ENCODE measurements around the gene ETFDH. TPM values are rescaled to one million over a fixed set of nuclear protein-coding genes. Genes with fewer than 3 reads are reported as not detected.

ETFDH gene
- total and polyA plus RNA-seq, 9 of the 15 experiments (the other 6 are each of a cell fraction or from before 2014, with no cell fraction given) = 14.6 to 33.6 (median 25.9) TPM

DNA sequence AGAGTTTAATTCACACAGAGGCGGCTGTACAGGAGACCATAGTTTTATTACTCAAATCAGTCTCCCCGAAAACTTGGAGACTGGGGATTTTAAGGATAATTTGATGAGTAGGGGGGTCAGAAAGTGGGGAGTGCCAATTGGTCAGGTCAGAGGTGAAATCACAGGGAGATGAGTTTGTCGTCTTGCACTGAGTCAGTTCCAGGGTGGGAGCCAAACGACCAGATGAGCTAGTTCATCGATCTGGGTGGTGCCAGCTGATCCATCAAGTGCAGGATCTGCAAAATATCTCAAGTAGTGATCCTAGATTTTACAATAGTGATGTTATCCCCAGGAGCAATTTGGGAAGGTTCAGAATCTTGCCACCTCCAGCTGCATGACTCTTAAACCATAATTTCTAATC lies 4.0 kb downstream of the ETFDH start (continued):
- TF ChIP-seq, protein P1, sequence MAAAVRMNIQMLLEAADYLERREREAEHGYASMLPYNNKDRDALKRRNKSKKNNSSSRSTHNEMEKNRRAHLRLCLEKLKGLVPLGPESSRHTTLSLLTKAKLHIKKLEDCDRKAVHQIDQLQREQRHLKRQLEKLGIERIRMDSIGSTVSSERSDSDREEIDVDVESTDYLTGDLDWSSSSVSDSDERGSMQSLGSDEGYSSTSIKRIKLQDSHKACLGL (CRISPR knock-in tag; IDR thresholded peaks at IDR 0.05; ENCODE audit: borderline replicate concordance, poor library complexity, severe bottlenecking) = no peak
- no peak for TF ChIP-seq PHTF2 (CRISPR knock-in tag; IDR thresholded peaks at IDR 0.05)

DNA sequence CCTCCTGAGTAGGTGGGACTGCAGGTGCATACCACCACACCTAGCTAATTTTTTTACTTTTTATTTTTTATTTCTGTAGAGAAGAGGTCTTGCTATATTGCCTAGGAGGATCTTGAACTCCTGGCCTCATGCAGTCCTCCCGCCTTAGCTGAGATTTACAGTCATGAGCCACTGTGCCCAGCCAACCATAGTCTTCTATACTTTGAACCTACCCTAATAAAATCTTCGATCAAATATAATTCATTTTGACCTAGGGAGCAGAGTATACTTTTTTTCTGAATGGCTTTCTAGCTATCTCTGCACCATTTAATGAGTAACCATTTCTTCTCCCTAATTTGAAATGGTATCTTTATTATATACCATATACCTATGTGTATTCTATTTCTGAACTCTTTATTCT lies 6.7 kb downstream of the ETFDH start:
- DNase-seq (ENCODE audit: extremely low read depth in 1 of 4, low spot score in 3 of 4) (no peak), ATAC-seq (no peak), FAIRE-seq (no peak)
- Histone ChIP-seq H3K9me1 (ENCODE audit: control insufficient read depth, insufficient read depth, low read length) (no peaks in the 10 kb centered on the region), H2AFZ (ENCODE audit: low read depth, low read length) (no peak overlapping the region), H3K27ac (ENCODE audit: extremely low read depth, low read depth, low read length) (no peak overlapping the region), H3K9ac (ENCODE audit: insufficient read depth in 1 of 2, low read depth in 2 of 2, low read length in 2 of 2) (no peak overlapping the region), H3K79me2 (ENCODE audit: control insufficient read depth, insufficient read depth, low read length) (peaks cover 5% of the 10 kb centered on the region), H3K4me3 (no peak overlapping the region), H3K4me2 (ENCODE audit: insufficient read depth, low read length) (no peak overlapping the region), H4K20me1 (replicated peaks; ENCODE audit: control insufficient read depth, insufficient read depth, low read length) (no peaks in the 10 kb centered on the region), H3K4me1 (replicated peaks in 1 of 2; ENCODE audit: control insufficient read depth in 2 of 2, insufficient read depth in 2 of 2, low read length in 2 of 2) (peaks cover 0 to 2% of the 10 kb centered on the region in 2 experiments; a peak in 1 of 5 replicates), H3K9me3 (replicated peaks; ENCODE audit: control insufficient read depth, insufficient read depth, low read depth, low read length) (no peaks in the 10 kb centered on the region), H3K27me3 (ENCODE audit: control insufficient read depth in 2 of 2, insufficient read depth in 2 of 2, low read length in 2 of 2) (no peaks in the 10 kb centered on the region), H3K36me3 (ENCODE audit: control insufficient read depth, insufficient read depth, low read length) (no peaks in the 10 kb centered on the region)
- CTCF ChIA-PET (ENCODE audit: low intra/inter-chr PET ratio) = no interaction called here
- BruUV-seq (replicated peaks) = no TSS peak
- 90% methylated on average over 2 of the region's 2 CpGs for WGBS (ENCODE audit: insufficient coverage, low coverage, missing lambda C conversion rate)
- in situ Hi-C loops (cut with MboI) (no loop called here), intact Hi-C loops (cut with micrococcal nuclease) (no loop called here)
- TF ChIP-seq POLR2B (IDR thresholded peaks at IDR 0.05; ENCODE audit: low read depth, partially characterized antibody) (no peak), SMAD4 (CRISPR knock-in tag; conservative IDR thresholded peaks at IDR 0.05) (no peak), SMARCE1 (IDR thresholded peaks at IDR 0.05) (no peak), DPF2 (IDR thresholded peaks at IDR 0.05) (no peak), ZNF75A (CRISPR knock-in tag; IDR thresholded peaks at IDR 0.05) (no peak), ADNP (tag; IDR thresholded peaks at IDR 0.05) (no peak), TRIM24 (IDR thresholded peaks at IDR 0.05) (no peak), COPS2 (conservative IDR thresholded peaks at IDR 0.05) (no peak), RFX1 (IDR thresholded peaks at IDR 0.05) (no peak), CHD1 (IDR thresholded peaks at IDR 0.05; ENCODE audit: low read length) (no peak), ZNF224 (CRISPR knock-in tag; IDR thresholded peaks at IDR 0.05) (no peak), RNF2 (IDR thresholded peaks at IDR 0.05) (no peak)
- TF ChIP-seq, protein P2, sequence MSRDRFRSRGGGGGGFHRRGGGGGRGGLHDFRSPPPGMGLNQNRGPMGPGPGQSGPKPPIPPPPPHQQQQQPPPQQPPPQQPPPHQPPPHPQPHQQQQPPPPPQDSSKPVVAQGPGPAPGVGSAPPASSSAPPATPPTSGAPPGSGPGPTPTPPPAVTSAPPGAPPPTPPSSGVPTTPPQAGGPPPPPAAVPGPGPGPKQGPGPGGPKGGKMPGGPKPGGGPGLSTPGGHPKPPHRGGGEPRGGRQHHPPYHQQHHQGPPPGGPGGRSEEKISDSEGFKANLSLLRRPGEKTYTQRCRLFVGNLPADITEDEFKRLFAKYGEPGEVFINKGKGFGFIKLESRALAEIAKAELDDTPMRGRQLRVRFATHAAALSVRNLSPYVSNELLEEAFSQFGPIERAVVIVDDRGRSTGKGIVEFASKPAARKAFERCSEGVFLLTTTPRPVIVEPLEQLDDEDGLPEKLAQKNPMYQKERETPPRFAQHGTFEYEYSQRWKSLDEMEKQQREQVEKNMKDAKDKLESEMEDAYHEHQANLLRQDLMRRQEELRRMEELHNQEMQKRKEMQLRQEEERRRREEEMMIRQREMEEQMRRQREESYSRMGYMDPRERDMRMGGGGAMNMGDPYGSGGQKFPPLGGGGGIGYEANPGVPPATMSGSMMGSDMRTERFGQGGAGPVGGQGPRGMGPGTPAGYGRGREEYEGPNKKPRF (IDR thresholded peaks at IDR 0.05; ENCODE audit: low read depth, low read length) = no peak
- TF ChIP-seq, protein P3, sequence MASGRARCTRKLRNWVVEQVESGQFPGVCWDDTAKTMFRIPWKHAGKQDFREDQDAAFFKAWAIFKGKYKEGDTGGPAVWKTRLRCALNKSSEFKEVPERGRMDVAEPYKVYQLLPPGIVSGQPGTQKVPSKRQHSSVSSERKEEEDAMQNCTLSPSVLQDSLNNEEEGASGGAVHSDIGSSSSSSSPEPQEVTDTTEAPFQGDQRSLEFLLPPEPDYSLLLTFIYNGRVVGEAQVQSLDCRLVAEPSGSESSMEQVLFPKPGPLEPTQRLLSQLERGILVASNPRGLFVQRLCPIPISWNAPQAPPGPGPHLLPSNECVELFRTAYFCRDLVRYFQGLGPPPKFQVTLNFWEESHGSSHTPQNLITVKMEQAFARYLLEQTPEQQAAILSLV (tag; IDR thresholded peaks at IDR 0.05) = no peak
- TF ChIP-seq, protein P4, sequence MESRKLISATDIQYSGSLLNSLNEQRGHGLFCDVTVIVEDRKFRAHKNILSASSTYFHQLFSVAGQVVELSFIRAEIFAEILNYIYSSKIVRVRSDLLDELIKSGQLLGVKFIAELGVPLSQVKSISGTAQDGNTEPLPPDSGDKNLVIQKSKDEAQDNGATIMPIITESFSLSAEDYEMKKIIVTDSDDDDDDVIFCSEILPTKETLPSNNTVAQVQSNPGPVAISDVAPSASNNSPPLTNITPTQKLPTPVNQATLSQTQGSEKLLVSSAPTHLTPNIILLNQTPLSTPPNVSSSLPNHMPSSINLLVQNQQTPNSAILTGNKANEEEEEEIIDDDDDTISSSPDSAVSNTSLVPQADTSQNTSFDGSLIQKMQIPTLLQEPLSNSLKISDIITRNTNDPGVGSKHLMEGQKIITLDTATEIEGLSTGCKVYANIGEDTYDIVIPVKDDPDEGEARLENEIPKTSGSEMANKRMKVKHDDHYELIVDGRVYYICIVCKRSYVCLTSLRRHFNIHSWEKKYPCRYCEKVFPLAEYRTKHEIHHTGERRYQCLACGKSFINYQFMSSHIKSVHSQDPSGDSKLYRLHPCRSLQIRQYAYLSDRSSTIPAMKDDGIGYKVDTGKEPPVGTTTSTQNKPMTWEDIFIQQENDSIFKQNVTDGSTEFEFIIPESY (CRISPR knock-in tag; IDR thresholded peaks at IDR 0.05) = no peak
- POLR2A ChIA-PET = no interaction called here

Measured in K562 (cell line).